HEK293T (cell line): ENCODE results near the gene FHIT.

Source experiments
- CTCF ChIA-PET: fragments of 350-600 bp; formaldehyde crosslinking; extraction: SDS; loops from one replicate; lab custom pipeline; 2021; ENCODE audit warnings: antibody characterized with exemption, inconsistent platforms; lab: Yijun Ruan, JAX
- POLR2A ChIA-PET: fragments of 350-600 bp; formaldehyde crosslinking; extraction: SDS; loops from one replicate; lab custom pipeline; 2020; ENCODE audit warnings: antibody characterized with exemption, inconsistent platforms; lab: Yijun Ruan, JAX
- DNase-seq: peaks from one replicate; pipeline ENCODE4 v3.0.0; 2012; ENCODE audit warnings: mixed read lengths; ENCODE audit errors: extremely low spot score
- ARNT ChIP-seq: fragments of 450-650 bp; IDR thresholded peaks from 2 replicates; pipeline ENCODE4 v1.6.1; 2017; ENCODE audit warnings: mild to moderate bottlenecking
- BHLHE40 ChIP-seq: fragments of 450-650 bp; IDR thresholded peaks from 2 replicates; pipeline ENCODE4 v1.6.1; 2016; ENCODE audit warnings: mild to moderate bottlenecking, moderate library complexity, borderline replicate concordance
- CTBP1 ChIP-seq: fragments of 450-650 bp; IDR thresholded peaks from 2 replicates; pipeline ENCODE4 v1.6.1; 2016; ENCODE audit warnings: borderline replicate concordance
- ELF4 ChIP-seq: fragments of 450-650 bp; IDR thresholded peaks from 2 replicates; pipeline ENCODE4 v1.6.1; 2017; ENCODE audit warnings: antibody characterized with exemption
- FOXA1 ChIP-seq: fragments of 450-650 bp; IDR thresholded peaks from 2 replicates; pipeline ENCODE4 v1.6.1; 2016; ENCODE audit warnings: mild to moderate bottlenecking
- FOXK2 ChIP-seq: fragments of 450-650 bp; IDR thresholded peaks from 2 replicates; pipeline ENCODE4 v1.6.1; 2016; ENCODE audit warnings: mild to moderate bottlenecking
- FOXM1 ChIP-seq: fragments of 450-650 bp; IDR thresholded peaks from 2 replicates; pipeline ENCODE4 v1.6.1; 2017; ENCODE audit warnings: mild to moderate bottlenecking, borderline replicate concordance
- HDGF ChIP-seq: fragments of 450-650 bp; IDR thresholded peaks from 2 replicates; pipeline ENCODE4 v1.6.1; 2017; ENCODE audit warnings: antibody characterized with exemption, borderline replicate concordance
- L3MBTL2 ChIP-seq: fragments of 450-650 bp; conservative IDR thresholded peaks from 2 replicates; pipeline ENCODE4 v1.6.1; 2016; ENCODE audit warnings: mild to moderate bottlenecking
- LEF1 ChIP-seq: fragments of 450-650 bp; IDR thresholded peaks from 2 replicates; pipeline ENCODE4 v1.6.1; 2017; ENCODE audit warnings: mild to moderate bottlenecking, borderline replicate concordance
- NFRKB ChIP-seq: fragments of 450-650 bp; IDR thresholded peaks from 2 replicates; pipeline ENCODE4 v1.6.1; 2016; ENCODE audit warnings: mild to moderate bottlenecking, moderate library complexity
- PKNOX1 ChIP-seq: fragments of 450-650 bp; IDR thresholded peaks from 2 replicates; pipeline ENCODE4 v1.6.1; 2016
- SP1 ChIP-seq: fragments of 450-650 bp; IDR thresholded peaks from 2 replicates; pipeline ENCODE4 v1.6.1; 2017
- SUZ12 ChIP-seq: fragments of 450-650 bp; IDR thresholded peaks from 2 replicates; pipeline ENCODE4 v1.6.1; 2016; ENCODE audit warnings: mild to moderate bottlenecking
- TARDBP ChIP-seq: fragments of 450-650 bp; IDR thresholded peaks from 2 replicates; pipeline ENCODE4 v1.6.1; 2016
- ZNF384 ChIP-seq: fragments of 450-650 bp; IDR thresholded peaks from 2 replicates; pipeline ENCODE4 v1.6.1; 2016

The FHIT gene

GRCh38 chr3:60383345-60383744 lies 867.9 kb downstream of the FHIT start:
- no peak for DNase-seq
- ChIA-PET CTCF (no interaction called here), POLR2A (no interaction called here)
- TF ChIP-seq BHLHE40 (no peak), SUZ12 (no peak), FOXK2 (no peak), CTBP1 (no peak), ZNF384 (no peak), ARNT (no peak), PKNOX1 (no peak), ELF4 (no peak), LEF1 (no peak), L3MBTL2 (no peak), NFRKB (no peak), TARDBP (no peak), SP1 (no peak), FOXA1 (no peak), FOXM1 (no peak), HDGF (no peak)

DNA sequence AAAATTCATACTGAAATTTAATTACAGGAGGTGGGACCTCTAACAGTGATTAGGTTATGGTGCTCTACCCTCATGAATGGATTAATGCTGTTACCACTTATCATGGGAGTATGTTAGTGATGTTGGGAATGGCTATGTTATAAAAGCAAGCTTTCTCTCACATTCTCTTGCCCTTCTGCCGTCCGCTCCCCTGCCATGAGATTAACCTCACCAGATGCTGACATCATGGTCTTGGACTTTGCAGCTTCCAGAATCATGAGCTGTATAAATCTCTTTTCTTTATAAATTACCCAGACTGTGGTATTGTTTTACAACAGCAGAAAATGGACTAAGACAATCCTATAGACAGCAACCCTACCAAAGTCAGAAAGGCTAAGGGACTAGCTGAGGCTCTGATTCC lies 884.8 kb downstream of the FHIT start:
- ChIA-PET POLR2A (no interaction called here), CTCF (no interaction called here)
- TF ChIP-seq FOXA1: no peak
- no peak for TF ChIP-seq HDGF
- TF ChIP-seq LEF1: no peak
- no peak for TF ChIP-seq NFRKB
- no peak for TF ChIP-seq SP1
- no peak for TF ChIP-seq PKNOX1
- TF ChIP-seq BHLHE40: no peak
- DNase-seq: no peak

GRCh38 chr3:60365360-60365759 lies 885.9 kb downstream of the FHIT start:
- CTCF ChIA-PET: no interaction called here
- no peak for DNase-seq
- TF ChIP-seq CTBP1 (no peak), HDGF (no peak), ELF4 (no peak), BHLHE40 (no peak), FOXK2 (no peak), TARDBP (no peak), L3MBTL2 (no peak), SP1 (no peak), ZNF384 (no peak), LEF1 (no peak), FOXM1 (no peak), SUZ12 (no peak), NFRKB (no peak), ARNT (no peak), FOXA1 (no peak), PKNOX1 (no peak)
- POLR2A ChIA-PET: no interaction called here

- ChIA-PET POLR2A (no interaction called here), CTCF (interaction anchor here (0.5 kb wide), 1 partner anchor 180 kb away, joined by 4 read pairs; no protein-coding TSS in a partner anchor)
- TF ChIP-seq NFRKB: no peak
- no peak for TF ChIP-seq HDGF
- TF ChIP-seq ZNF384: no peak
- TF ChIP-seq TARDBP: no peak
- no peak for DNase-seq
Measured at GRCh38 chr3:60364475-60364874, 886.8 kb downstream of the FHIT start.

GRCh38 chr3:60363817-60364216 lies 887.4 kb downstream of the FHIT start:
- TF ChIP-seq TARDBP (no peak), NFRKB (no peak), FOXA1 (no peak), ZNF384 (no peak), FOXM1 (no peak), FOXK2 (no peak), ARNT (no peak), L3MBTL2 (no peak), ELF4 (no peak), PKNOX1 (no peak), SUZ12 (no peak), HDGF (no peak), BHLHE40 (no peak), LEF1 (no peak), SP1 (no peak)
- ChIA-PET CTCF (interaction anchor here (0.5 kb wide), 1 partner anchor 181 kb away, joined by 4 read pairs; no protein-coding TSS in a partner anchor), POLR2A (no interaction called here)
- DNase-seq: no peak

DNA sequence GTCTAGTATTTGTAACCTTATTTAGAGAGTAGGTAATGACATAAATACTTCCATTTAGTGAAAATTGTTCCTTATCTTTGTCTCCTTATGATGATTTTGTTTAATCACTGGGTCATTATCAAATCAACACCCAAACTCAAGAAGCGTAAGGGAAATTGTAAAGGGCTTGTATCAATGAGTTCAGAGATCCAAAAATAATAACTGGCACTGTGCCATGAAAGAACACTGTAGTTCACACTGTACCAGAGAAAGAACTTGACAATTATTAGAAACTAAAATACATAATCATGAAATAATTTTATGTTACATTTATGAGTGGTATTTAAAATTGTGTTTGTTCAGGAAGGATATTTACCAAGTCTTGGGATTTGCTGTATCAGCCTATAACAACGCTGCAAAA lies 895.4 kb downstream of the FHIT start:
- DNase-seq: no peak
- POLR2A ChIA-PET: no interaction called here
- CTCF ChIA-PET: no interaction called here
- TF ChIP-seq ELF4 (no peak), BHLHE40 (no peak), FOXK2 (no peak), SP1 (no peak), FOXM1 (no peak), ZNF384 (no peak), LEF1 (no peak), CTBP1 (no peak), SUZ12 (no peak), PKNOX1 (no peak), L3MBTL2 (no peak), ARNT (no peak)
